HepG2 (cell line): ENCODE results near the gene ABCC5. TPM values are rescaled to one million over a fixed set of nuclear protein-coding genes. Genes with fewer than 3 reads are reported as not detected.

Experiments
- ARNT ChIP-seq: fragments of 450-650 bp; IDR thresholded peaks from 2 replicates; pipeline ENCODE4 v1.6.1; 2017
- ATRX ChIP-seq: sonication (generic); formaldehyde crosslinking; IDR thresholded peaks from 2 replicates; pipeline ENCODE4 v1.4.0; 2020; ENCODE audit warnings: missing genetic modification reagents, borderline replicate concordance
- CENPBD1 ChIP-seq: sonication (generic); formaldehyde crosslinking; IDR thresholded peaks from 2 replicates; pipeline ENCODE4 v1.8.0; 2022; ENCODE audit warnings: missing genetic modification reagents, low read depth, mild to moderate bottlenecking, borderline replicate concordance
- FOXM1 ChIP-seq: sonication (generic); formaldehyde crosslinking; IDR thresholded peaks from 2 replicates; pipeline ENCODE4 v1.5.0; 2020; ENCODE audit warnings: missing genetic modification reagents
- GMEB2 ChIP-seq: IDR thresholded peaks from 2 replicates; pipeline ENCODE4 v1.6.1; 2016; ENCODE audit warnings: missing biosample characterization, missing genetic modification reagents, low read depth
- KMT2A ChIP-seq: sonication (generic); formaldehyde crosslinking; IDR thresholded peaks from 2 replicates; pipeline ENCODE4 v1.4.0; 2020; ENCODE audit warnings: missing genetic modification reagents
- MAZ ChIP-seq, 2 experiments: sonication (generic) in 1 of 2; formaldehyde crosslinking in 1 of 2; IDR thresholded peaks; 2 replicates each; pipeline versions ENCODE4 v1.5.0 to v1.6.1; 2012 to 2020; ENCODE audit warnings: low read depth in 2 of 2, mild to moderate bottlenecking in 2 of 2, borderline replicate concordance in 1 of 2, improper control_type of control experiment in 1 of 2, low read length in 1 of 2, missing genetic modification reagents in 1 of 2, moderate library complexity in 1 of 2
- NR1H2 ChIP-seq: sonication (generic); formaldehyde crosslinking; IDR thresholded peaks from 2 replicates; pipeline ENCODE4 v1.8.1; 2022; ENCODE audit warnings: low read depth, missing genetic modification reagents, borderline replicate concordance
- RARA ChIP-seq: IDR thresholded peaks from 2 replicates; pipeline ENCODE4 v1.6.1; 2016; ENCODE audit warnings: missing genetic modification reagents, missing compliant biosample characterization
- RFX1 ChIP-seq: fragments of 450-650 bp; IDR thresholded peaks from 2 replicates; pipeline ENCODE4 v1.6.1; 2017
- SOX6 ChIP-seq, 2 experiments: fragments of 450-650 bp in 1 of 2; sonication (generic) in 1 of 2; formaldehyde crosslinking in 1 of 2; IDR thresholded peaks; 2 replicates each; pipeline versions ENCODE4 v1.4.0 to v1.6.1; 2017 to 2020; ENCODE audit warnings: antibody characterized with exemption in 1 of 2, mild to moderate bottlenecking in 1 of 2, missing genetic modification reagents in 1 of 2
- ZBTB1 ChIP-seq: sonication (generic); formaldehyde crosslinking; IDR thresholded peaks from 2 replicates; pipeline ENCODE4 v1.4.0; 2020; ENCODE audit warnings: missing genetic modification reagents, borderline replicate concordance
- ZC3H13 ChIP-seq: sonication (generic); formaldehyde crosslinking; IDR thresholded peaks from 2 replicates; pipeline ENCODE4 v1.8.1; 2023; ENCODE audit warnings: mild to moderate bottlenecking, missing genetic modification reagents, moderate library complexity
- ZFX ChIP-seq: sonication (generic); formaldehyde crosslinking; IDR thresholded peaks from 2 replicates; pipeline ENCODE4 v1.4.0; 2020; ENCODE audit warnings: mild to moderate bottlenecking, low read depth, missing genetic modification reagents, moderate library complexity
- ZHX2 ChIP-seq, 2 experiments: sonication (generic) in 1 of 2; formaldehyde crosslinking in 1 of 2; IDR thresholded peaks; 2 replicates each; pipeline versions ENCODE4 v1.6.1 to v1.9.0; 2014 to 2022; ENCODE audit warnings: antibody characterized with exemption in 1 of 2, borderline replicate concordance in 1 of 2, inconsistent platforms in 1 of 2, low read depth in 1 of 2, missing genetic modification reagents in 1 of 2
- ZNF20 ChIP-seq: sonication (generic); formaldehyde crosslinking; IDR thresholded peaks from 2 replicates; pipeline ENCODE4 v1.4.0; 2020; ENCODE audit warnings: mild to moderate bottlenecking, moderate library complexity, missing genetic modification reagents
- ZNF256 ChIP-seq: sonication (generic); formaldehyde crosslinking; conservative IDR thresholded peaks from 2 replicates; pipeline ENCODE4 v1.4.0; 2020; ENCODE audit warnings: missing genetic modification reagents
- ZNF367 ChIP-seq: sonication (generic); formaldehyde crosslinking; IDR thresholded peaks from 2 replicates; pipeline ENCODE4 v1.4.0; 2020; ENCODE audit warnings: missing genetic modification reagents, borderline replicate concordance
- ZNF576 ChIP-seq: sonication (generic); formaldehyde crosslinking; IDR thresholded peaks from 2 replicates; pipeline ENCODE4 v1.4.0; 2020; ENCODE audit warnings: mild to moderate bottlenecking, missing genetic modification reagents
- ZNF580 ChIP-seq: IDR thresholded peaks from 2 replicates; pipeline ENCODE4 v1.6.1; 2016; ENCODE audit warnings: low read depth, borderline replicate concordance
- ZNF746 ChIP-seq: sonication (generic); formaldehyde crosslinking; IDR thresholded peaks from 2 replicates; pipeline ENCODE4 v1.8.0; 2022; ENCODE audit warnings: mild to moderate bottlenecking, missing genetic modification reagents
- ZNF747 ChIP-seq: sonication (generic); formaldehyde crosslinking; IDR thresholded peaks from 2 replicates; pipeline ENCODE4 v1.8.1; 2023; ENCODE audit warnings: missing genetic modification reagents, mild to moderate bottlenecking, borderline replicate concordance
- polyA plus RNA-seq, 8 experiments: library from polyadenylated mRNA; depleted of rRNA in 3 of 8; stranded (reverse) in 7 of 8; unstranded in 1 of 8; fragments of >200 nt; fragmentation: Illumina TruSeq in 4 of 8; extraction: Trizol in 4 of 8; gene quantifications; 2 replicates each; pipeline versions ENCODE4 v1.2.1 to v1.2.3, GENCODE V29; 2011 to 2016; ENCODE audit warnings: low read depth in 4 of 8, missing spikeins in 1 of 8, mixed read lengths in 1 of 8; ENCODE audit not compliant: insufficient read depth in 1 of 8
- total RNA-seq, 5 experiments: library from RNA; depleted of rRNA; stranded (reverse); fragments of >200 nt; fragmentation: Illumina TruSeq; extraction: Trizol; gene quantifications; 2 replicates each; pipeline ENCODE4 v1.2.3, GENCODE V29; 2016; ENCODE audit warnings: low read depth in 1 of 5

Gene ABCC5
- total and polyA plus RNA-seq, 2 of the 13 experiments (the other 11 are each of a cell fraction or from before 2014, with no cell fraction given), result 12.5 to 12.7 TPM

- TF ChIP-seq GMEB2 (CRISPR knock-in tag) (no peak), ZC3H13 (CRISPR knock-in tag) (no peak), RARA (CRISPR knock-in tag) (no peak), ARNT (no peak), ZNF256 (CRISPR knock-in tag) (no peak), KMT2A (CRISPR knock-in tag) (no peak), ZHX2 (IDR thresholded peaks at IDR 0.05; ENCODE audit: low read depth) (no peak), ZHX2 (CRISPR knock-in tag; IDR thresholded peaks at IDR 0.05; ENCODE audit: borderline replicate concordance) (no peak), ZFX (no peak; the same call in 1 of the 2 replicates), ZNF747 (CRISPR knock-in tag) (no peak), ZNF367 (CRISPR knock-in tag) (no peak), CENPBD1 (CRISPR knock-in tag) (no peak), ATRX (CRISPR knock-in tag) (no peak), FOXM1 (CRISPR knock-in tag) (no peak), ZNF576 (CRISPR knock-in tag) (no peak), SOX6 (IDR thresholded peaks at IDR 0.05) (no peak), SOX6 (CRISPR knock-in tag; IDR thresholded peaks at IDR 0.05) (0 out of 2 replicates have a peak, but pooled peaks have one; percentile 34), NR1H2 (CRISPR knock-in tag) (no peak), ZNF20 (no peak), ZBTB1 (CRISPR knock-in tag) (no peak), ZNF580 (CRISPR knock-in tag) (no peak), RFX1 (no peak), ZNF746 (CRISPR knock-in tag) (no peak), MAZ (IDR thresholded peaks at IDR 0.05; ENCODE audit: borderline replicate concordance, low read depth, low read length) (no peak), MAZ (CRISPR knock-in tag; IDR thresholded peaks at IDR 0.05; ENCODE audit: low read depth) (0 out of 2 replicates have a peak, but pooled peaks have one; percentile 29)
Observed at GRCh38 chr3:183913580-183913920, 104.1 kb downstream of the ABCC5 start (continued).
